ENCODE measurements around the gene PATL1. TPM values are rescaled to one million over a fixed set of nuclear protein-coding genes. Genes with fewer than 3 reads are reported as not detected.
A peak's percentile ranks its signal among the peaks of the same experiment; 100 is the strongest.
"Not testable (repeated sequence)": the region's sequence is repeated elsewhere in the genome, so short reads cannot be mapped to it uniquely, and the experiment has no call there.

The PATL1 gene
- polyA plus RNA-seq, 6 donors from 2014 or later, result 3.3 to 11.9 (median 6.2) TPM

DNA sequence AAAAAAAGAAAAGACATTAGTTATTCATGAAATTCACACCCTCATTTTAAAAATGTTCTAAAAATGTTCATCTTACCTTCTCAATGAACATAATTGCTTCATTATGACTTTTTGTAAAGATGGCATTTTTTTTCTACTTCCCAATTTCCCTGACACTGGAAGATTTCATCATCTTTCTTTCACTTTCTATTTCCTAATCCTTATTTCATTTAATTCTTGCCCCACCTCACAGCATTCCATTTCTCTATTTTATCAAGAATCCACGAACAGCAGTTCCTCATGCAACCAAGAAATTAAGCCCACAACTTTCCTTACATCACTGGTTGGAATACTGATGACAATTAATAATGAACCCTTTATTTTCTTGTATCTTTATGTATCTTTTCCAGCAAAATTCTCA, 1.9 kb downstream of the PATL1 start:
- no peak for ATAC-seq (ENCODE audit: low read depth in 2 of 2)
- Mint-ChIP-seq H3K4me3 (peak overlapping the region in 5 of 8 donors; percentile 10 to 98 (median 92)), H3K36me3 (peaks cover 0 to 6% of the 10 kb centered on the region in 2 donors), H3K27me3 (no peaks in the 10 kb centered on the region), H3K4me1 (peaks cover 31 to 47% (median 35%) of the 10 kb centered on the region in 3 donors), H3K9me3 (no peaks in the 10 kb centered on the region), H3K27ac (peak overlapping the region; percentile 25 to 99 (median 89))
- no peak for DNase-seq

DNA sequence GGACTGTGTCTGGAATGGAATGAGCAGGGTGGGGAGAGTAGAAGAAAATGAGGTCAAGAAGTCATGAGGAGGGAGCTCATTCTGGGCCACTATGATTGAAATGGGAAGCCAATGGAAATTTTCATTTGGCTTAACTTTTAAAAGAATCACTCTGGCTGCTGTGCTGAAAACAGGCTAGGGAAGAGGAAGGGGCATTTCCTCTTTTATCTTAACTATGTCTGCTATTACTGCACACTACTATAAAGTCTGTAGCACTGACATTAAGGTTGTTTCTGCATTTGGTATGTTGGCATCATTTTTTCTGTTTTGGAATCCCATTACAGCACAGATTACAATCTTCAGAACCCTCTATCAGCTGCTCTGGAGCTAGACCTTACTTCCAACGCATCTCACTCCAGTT, 8.2 kb downstream of the PATL1 start:
- H3K4me3 Mint-ChIP-seq, result peak overlapping the region in 6 of 8 donors; percentile 2 to 80 (median 32)
- no peaks in the 10 kb centered on the region for H3K27me3 Mint-ChIP-seq
- peak; percentile 84 to 85 for ATAC-seq (ENCODE audit: low read depth in 2 of 2)
- H3K27ac Mint-ChIP-seq, result peak overlapping the region; percentile 4 to 90 (median 64)
- H3K4me1 Mint-ChIP-seq, result peaks cover 25 to 35% (median 33%) of the 10 kb centered on the region in 3 donors
- peaks cover 9 to 17% of the 10 kb centered on the region in 2 donors for H3K36me3 Mint-ChIP-seq
- H3K9me3 Mint-ChIP-seq, result no peaks in the 10 kb centered on the region
- no peak for DNase-seq

DNA sequence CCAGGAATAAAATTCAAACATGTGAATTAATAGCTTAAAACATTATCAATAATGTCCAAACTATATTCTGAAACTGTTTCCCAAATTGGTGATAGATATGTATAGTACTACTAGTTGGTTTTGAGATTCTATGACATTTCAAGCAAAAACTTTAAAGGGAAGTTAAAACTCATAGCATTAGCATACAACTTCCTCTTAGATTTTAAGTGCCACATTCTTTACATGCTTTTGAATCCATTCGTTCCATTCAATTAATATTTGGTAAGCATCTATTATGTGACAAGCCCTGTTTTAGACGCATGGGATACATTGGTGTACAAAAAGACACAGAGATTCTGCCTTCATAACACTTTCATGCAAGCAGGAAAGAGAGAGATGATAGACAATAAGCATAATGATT, 8.9 kb downstream of the PATL1 start:
- DNase-seq (no peak), ATAC-seq (ENCODE audit: low read depth in 2 of 2) (peak; percentile 55 to 68)
- Mint-ChIP-seq H3K36me3 (peaks cover 15 to 21% of the 10 kb centered on the region in 2 donors), H3K4me1 (peaks cover 21 to 30% (median 29%) of the 10 kb centered on the region in 3 donors), H3K9me3 (no peaks in the 10 kb centered on the region), H3K27ac (peak overlapping the region; percentile 4 to 90 (median 64)), H3K27me3 (no peaks in the 10 kb centered on the region), H3K4me3 (peak overlapping the region in 7 of 8 donors; percentile 2 to 80 (median 27))

DNA sequence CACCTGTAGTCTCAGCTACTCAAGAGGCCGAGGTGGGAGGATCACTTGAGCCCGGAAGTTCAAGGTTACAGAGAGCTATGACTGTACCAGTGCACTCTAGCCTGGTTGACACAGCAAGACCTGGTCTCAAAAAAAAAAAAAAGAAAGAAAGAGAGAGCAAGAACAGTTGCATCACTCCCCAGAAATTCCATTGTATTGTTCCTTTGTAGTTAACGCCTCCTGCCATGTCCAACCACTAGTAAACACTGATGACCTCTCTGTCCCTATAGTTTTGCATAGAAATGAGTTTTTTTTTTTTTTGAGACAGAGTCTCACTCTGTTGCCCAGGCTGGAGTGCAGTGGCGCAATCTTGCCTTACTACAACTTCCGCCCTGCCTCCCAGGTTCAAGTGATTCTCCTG, 10.8 kb downstream of the PATL1 start:
- ATAC-seq (ENCODE audit: low read depth in 2 of 2) (no peak), DNase-seq (no peak)
- no peaks in the 10 kb centered on the region for H3K9me3 Mint-ChIP-seq
- peaks cover 18 to 26% (median 24%) of the 10 kb centered on the region in 3 donors for H3K4me1 Mint-ChIP-seq
- peaks cover 20 to 24% of the 10 kb centered on the region in 2 donors for H3K36me3 Mint-ChIP-seq
- no peaks in the 10 kb centered on the region for H3K27me3 Mint-ChIP-seq
- H3K4me3 Mint-ChIP-seq, result no peak overlapping the region
- no peak overlapping the region for H3K27ac Mint-ChIP-seq

DNA sequence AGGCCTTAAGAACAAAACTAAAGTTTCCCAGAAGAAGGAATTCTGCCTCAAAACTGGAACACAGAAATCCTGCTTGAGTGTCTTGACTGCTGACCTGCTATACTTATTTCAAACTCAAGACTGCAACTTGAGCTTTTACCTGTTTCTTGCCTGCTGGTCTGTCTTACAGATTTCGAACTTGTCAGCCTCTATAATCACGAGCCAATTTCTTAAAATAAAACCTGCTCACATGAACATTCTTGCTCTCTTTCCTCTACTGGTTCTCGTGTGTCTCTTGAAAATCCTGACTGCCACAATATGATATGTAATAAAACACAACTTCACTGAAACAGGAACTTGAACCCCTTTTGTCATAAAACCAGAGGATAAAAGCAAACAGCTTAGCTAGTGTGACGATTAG, 13.9 kb downstream of the PATL1 start:
- DNase-seq (no peak), ATAC-seq (ENCODE audit: low read depth in 2 of 2) (no peak)
- H3K9me3 Mint-ChIP-seq, result no peaks in the 10 kb centered on the region
- H3K4me3 Mint-ChIP-seq, result no peak overlapping the region
- H3K4me1 Mint-ChIP-seq, result peaks cover 4 to 10% (median 9%) of the 10 kb centered on the region in 3 donors
- peaks cover 29 to 37% of the 10 kb centered on the region in 2 donors for H3K36me3 Mint-ChIP-seq
- peak overlapping the region in 1 of 6 donors; percentile 0 for H3K27ac Mint-ChIP-seq
- H3K27me3 Mint-ChIP-seq, result no peaks in the 10 kb centered on the region

DNA sequence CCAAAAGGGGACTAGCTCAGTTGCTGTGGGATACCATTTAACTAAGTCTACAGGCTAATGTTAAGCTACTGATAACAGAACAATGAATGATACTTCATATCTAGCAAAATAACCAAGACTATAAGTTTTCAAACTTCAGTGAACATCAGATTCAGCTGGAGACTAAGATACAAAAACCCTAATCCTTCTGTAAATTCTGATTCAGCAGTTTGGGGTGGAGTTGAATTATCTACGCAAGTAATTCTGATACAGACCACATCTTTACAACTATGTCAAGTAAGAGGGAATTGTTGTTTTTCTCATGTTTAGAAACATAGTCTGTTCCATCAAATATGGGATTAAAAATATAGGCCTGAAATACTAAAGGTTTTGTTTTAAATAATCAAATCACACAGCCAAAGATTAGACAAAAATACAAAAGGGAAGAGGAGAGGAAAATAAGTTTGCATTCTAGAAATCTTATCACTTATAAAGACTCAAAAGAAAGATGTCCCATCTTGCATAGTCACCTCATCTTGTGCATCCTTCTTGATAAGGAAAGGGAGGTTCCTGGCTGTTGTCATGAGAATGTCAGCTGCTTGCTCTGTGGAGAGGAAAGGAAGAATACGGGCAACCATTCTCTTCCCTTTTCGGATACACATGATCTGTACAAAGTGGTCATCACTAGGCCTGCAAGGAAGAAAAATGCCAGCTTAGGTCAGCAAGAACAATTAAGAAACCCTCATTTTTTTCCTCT, 21.4 kb downstream of the PATL1 start:
- no peaks in the 10 kb centered on the region for H3K4me1 Mint-ChIP-seq
- peaks cover 30 to 44% of the 10 kb centered on the region in 2 donors for H3K36me3 Mint-ChIP-seq
- H3K27ac Mint-ChIP-seq, result peak overlapping the region in 1 of 6 donors; percentile 65
- no peaks in the 10 kb centered on the region for H3K27me3 Mint-ChIP-seq
- no peak for ATAC-seq (ENCODE audit: low read depth in 2 of 2)
- DNase-seq, result no peak
- no peak overlapping the region for H3K4me3 Mint-ChIP-seq
- no peaks in the 10 kb centered on the region for H3K9me3 Mint-ChIP-seq

DNA sequence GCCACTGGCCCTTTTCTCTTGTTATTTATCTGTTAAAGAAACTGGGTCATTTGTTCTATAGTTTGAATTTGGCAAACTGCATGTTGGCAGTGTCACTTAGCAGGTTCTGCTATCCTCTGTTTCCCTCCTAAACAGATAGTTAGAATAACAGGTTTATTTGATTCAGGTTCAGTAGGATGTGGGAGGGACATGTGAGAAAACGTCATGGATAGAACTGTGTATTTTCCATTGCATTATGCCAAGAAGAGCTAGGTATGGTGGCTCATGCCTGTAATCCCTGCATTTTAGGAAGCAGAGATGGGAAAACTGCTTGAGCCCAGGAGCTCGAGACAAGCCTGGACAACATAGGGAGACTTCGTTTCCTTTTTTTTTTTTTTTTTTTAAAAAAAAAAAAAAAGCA, 24.3 kb downstream of the PATL1 start:
- Mint-ChIP-seq H3K4me3 (no peak overlapping the region), H3K36me3 (peaks cover 22 to 31% of the 10 kb centered on the region in 2 donors), H3K4me1 (no peaks in the 10 kb centered on the region), H3K27me3 (no peaks in the 10 kb centered on the region), H3K27ac (no peak overlapping the region), H3K9me3 (no peaks in the 10 kb centered on the region)
- DNase-seq (no peak), ATAC-seq (ENCODE audit: low read depth in 2 of 2) (no peak)

DNA sequence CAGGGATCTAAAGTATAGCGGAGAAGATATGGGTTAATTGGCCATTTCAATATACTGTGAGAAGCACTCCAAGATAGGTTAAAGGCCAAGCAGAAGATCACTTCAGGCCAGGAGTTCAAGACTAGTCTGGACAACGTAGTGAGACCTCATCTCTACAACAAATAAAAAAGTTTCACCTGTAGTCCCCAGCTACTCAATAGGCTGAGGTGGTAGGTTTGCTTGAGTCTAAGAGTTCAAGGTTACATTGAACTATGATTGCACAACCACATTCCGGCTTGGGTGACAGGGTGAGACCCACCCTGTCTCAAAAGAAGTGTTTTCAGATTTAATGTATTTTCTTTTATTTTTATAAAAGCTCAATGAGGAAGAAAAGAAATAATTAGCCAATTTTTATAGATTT, 25.4 kb downstream of the PATL1 start:
- H3K36me3 Mint-ChIP-seq, result peaks cover 23 to 27% of the 10 kb centered on the region in 2 donors
- H3K27ac Mint-ChIP-seq, result no peak overlapping the region
- no peak overlapping the region for H3K4me3 Mint-ChIP-seq
- no peaks in the 10 kb centered on the region for H3K27me3 Mint-ChIP-seq
- no peaks in the 10 kb centered on the region for H3K4me1 Mint-ChIP-seq
- H3K9me3 Mint-ChIP-seq, result no peaks in the 10 kb centered on the region
- ATAC-seq (ENCODE audit: low read depth in 2 of 2), result no peak
- DNase-seq, result no peak

DNA sequence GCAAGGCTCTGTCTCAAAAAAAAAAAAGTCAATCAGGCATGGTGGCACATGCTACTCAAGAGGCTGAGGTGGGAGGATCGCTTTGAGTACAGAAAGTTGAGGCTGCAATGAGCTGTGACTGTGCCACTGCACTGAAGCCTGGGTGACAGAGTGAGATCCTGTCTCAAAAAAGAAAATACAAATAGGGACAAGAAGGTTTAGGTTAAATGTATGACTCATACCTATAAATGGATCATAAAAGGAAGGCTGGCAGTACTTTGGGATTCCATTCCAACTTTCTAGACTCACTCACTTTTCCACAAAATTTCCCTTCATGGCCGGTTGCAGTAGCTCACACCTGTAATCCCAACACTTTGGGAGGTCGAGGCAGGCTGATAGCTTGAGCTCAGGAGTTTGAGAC, 27.7 kb downstream of the PATL1 start:
- Mint-ChIP-seq H3K36me3 (peaks cover 32 to 42% of the 10 kb centered on the region in 2 donors), H3K27ac (peak overlapping the region in 1 of 6 donors; percentile 78), H3K4me3 (no peak overlapping the region), H3K9me3 (no peaks in the 10 kb centered on the region), H3K27me3 (no peaks in the 10 kb centered on the region), H3K4me1 (no peaks in the 10 kb centered on the region)
- DNase-seq (no peak), ATAC-seq (ENCODE audit: low read depth in 2 of 2) (no peak)

DNA sequence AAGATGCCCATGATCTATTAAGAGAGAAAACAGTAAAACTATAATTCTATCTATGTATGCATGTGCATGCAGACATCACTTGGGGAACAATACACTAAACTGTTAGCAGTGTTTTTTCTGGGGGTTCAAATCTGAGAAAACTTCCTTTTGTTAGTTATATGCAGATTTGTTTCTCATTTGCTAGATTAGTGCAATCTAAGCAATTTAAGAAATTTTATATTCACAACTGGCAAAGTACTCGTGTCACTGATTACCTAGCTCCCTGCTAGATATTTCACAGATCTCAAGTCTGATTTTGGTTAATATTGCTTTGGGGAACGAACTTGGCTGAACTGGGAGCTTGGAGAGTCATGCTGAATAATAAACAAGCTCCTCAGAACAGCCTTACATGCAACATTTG, 38.3 kb downstream of the PATL1 start:
- no peak overlapping the region for H3K27ac Mint-ChIP-seq
- H3K4me1 Mint-ChIP-seq, result peaks cover 0 to 2% (median 0%) of the 10 kb centered on the region in 3 donors

DNA sequence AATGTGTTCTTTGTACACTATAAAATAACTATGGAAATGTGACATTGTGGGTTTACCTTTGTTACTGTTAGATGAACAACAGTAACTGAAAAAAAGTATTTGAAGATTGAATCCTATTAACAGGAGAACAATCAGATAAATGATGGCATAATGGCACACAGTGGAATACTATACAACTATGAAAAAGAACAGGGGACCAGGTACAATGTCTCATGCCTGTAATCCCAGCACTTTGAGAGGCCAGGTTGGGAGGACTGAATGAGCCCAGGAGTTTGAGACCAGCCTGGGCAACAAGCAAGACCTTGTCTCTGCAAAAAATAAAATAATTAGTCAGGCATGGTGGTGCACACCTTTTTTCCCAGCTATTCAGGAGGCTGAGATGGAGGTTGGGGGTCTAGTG, 38.8 kb downstream of the PATL1 start:
- Mint-ChIP-seq H3K27ac (no peak overlapping the region), H3K27me3 (no peaks in the 10 kb centered on the region), H3K4me3 (no peak overlapping the region), H3K36me3 (no peaks in the 10 kb centered on the region), H3K9me3 (no peaks in the 10 kb centered on the region), H3K4me1 (peaks cover 0 to 2% (median 0%) of the 10 kb centered on the region in 3 donors)
- no peak for ATAC-seq (ENCODE audit: low read depth in 2 of 2)
- DNase-seq, result no peak

More for the DNA sequence above, 38.3 kb downstream of the PATL1 start:
- H3K4me3 Mint-ChIP-seq, result no peak overlapping the region
- H3K36me3 Mint-ChIP-seq, result no peaks in the 10 kb centered on the region
- DNase-seq (no peak), ATAC-seq (ENCODE audit: low read depth in 2 of 2) (no peak)
- no peaks in the 10 kb centered on the region for H3K9me3 Mint-ChIP-seq
- H3K27me3 Mint-ChIP-seq, result no peaks in the 10 kb centered on the region

DNA sequence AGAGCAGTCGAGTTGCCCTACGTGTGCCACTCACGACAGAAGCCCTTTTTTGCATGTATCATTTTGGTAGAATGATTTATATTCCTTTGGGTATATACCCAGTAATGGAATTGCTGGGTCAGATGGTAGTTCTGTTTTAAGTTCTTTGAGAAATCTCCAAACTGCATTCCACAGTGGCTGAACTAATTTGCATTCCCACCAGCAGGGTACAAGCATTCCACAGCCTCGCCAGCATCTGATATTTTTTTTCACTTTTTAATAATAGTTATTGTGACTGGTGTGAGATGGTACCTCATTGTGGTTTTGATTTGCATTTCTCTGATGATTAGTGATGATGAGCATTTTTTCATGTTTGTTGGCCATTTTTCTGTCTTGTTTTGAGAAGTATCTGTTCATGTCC, 41.9 kb downstream of the PATL1 start:
- ATAC-seq (ENCODE audit: low read depth in 2 of 2); H3K9me3 Mint-ChIP-seq; DNase-seq; H3K36me3 Mint-ChIP-seq; H3K27me3 Mint-ChIP-seq; H3K27ac Mint-ChIP-seq; H3K4me3 Mint-ChIP-seq; H3K4me1 Mint-ChIP-seq: not testable (repeated sequence)

DNA sequence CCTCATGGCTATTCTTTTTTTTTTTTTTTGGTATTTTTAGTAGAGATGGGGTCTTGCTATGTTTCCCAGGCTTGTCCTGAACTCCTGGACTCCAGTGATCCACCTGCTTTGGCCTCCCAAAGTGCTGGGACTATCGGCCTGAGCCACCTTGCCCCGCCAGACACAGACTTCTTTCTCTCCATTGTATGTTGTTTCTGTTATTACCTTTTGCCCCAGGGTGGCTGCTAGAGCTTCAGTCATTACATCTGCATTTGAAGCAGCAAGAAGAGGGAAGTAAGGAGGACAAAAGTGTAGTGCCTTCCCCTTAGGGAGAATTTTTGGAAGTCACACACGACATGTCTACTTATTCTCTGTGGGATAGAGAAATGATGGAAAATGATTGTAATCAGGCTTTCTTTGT, 43.1 kb downstream of the PATL1 start:
- Mint-ChIP-seq H3K36me3 (no peaks in the 10 kb centered on the region), H3K4me1 (peaks cover 0 to 2% (median 0%) of the 10 kb centered on the region in 3 donors), H3K27me3 (no peaks in the 10 kb centered on the region), H3K27ac (no peak overlapping the region), H3K4me3 (no peak overlapping the region), H3K9me3 (no peaks in the 10 kb centered on the region)
- DNase-seq (no peak), ATAC-seq (ENCODE audit: low read depth in 2 of 2) (no peak)

DNA sequence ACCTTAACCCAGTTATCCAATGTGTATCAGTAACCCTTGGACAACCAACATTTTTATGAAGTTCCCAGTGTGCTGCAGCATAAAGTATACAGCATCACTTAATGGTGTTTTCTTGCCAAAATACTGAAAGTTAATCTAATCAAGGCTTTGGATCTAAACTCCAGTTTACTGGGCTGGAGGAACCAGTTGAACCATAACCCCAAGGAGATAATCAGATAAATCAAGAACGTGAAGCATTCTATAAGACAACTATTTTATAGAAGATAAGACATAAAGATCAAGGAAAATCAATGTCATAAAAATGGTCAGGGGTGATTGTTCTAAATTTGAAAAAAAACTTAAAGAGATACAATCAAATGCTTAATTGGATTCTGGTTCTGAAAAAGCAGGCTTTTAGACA, 51.0 kb downstream of the PATL1 start:
- Mint-ChIP-seq H3K36me3 (no peaks in the 10 kb centered on the region), H3K9me3 (no peaks in the 10 kb centered on the region), H3K27ac (no peak overlapping the region), H3K4me1 (peaks cover 16 to 29% (median 19%) of the 10 kb centered on the region in 3 donors), H3K27me3 (no peaks in the 10 kb centered on the region), H3K4me3 (no peak overlapping the region)
- ATAC-seq (ENCODE audit: low read depth in 2 of 2), result no peak
- DNase-seq, result no peak
